Activated CD4-positive, CD25-positive, alpha-beta regulatory T cell treated with anti-CD3 and anti-CD28 coated beads, Interleukin-2, amount 50 U/mL, for 16 hours (primary cell): ENCODE results near the gene FKBP4.

Experiments used
- DNase-seq: peaks from one replicate; pipeline ENCODE4 v3.0.0-alpha.2; 2020; ENCODE audit warnings: low read depth, low spot score

The FKBP4 gene

DNA sequence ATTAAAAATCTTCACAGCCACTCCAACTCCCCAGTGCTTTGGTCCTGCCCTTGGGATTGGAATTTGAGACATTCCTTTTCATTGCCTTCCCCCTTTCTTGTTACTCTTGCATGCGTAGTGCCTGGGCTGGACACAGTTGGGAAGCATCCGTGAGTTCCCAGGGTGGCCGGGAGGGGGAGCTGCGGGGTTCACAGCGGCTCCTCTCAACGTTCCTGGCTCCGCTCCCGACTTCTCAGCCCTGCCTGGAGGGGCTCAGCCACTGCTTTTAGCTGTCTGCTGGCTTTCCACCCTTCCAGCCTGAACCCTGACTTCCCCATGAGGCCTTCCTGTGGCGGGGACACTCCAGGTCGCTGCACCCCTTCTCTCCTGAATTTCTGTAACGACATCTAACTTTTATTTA lies 58.9 kb downstream of the FKBP4 start:
- no peak for DNase-seq
